ENCODE measurements around the gene KDSR. TPM values are rescaled to one million over a fixed set of nuclear protein-coding genes. Genes with fewer than 3 reads are reported as not detected.

KDSR gene
- total and polyA plus RNA-seq, 2 experiments from 2014 or later = 26.5 to 50.7 TPM

DNA sequence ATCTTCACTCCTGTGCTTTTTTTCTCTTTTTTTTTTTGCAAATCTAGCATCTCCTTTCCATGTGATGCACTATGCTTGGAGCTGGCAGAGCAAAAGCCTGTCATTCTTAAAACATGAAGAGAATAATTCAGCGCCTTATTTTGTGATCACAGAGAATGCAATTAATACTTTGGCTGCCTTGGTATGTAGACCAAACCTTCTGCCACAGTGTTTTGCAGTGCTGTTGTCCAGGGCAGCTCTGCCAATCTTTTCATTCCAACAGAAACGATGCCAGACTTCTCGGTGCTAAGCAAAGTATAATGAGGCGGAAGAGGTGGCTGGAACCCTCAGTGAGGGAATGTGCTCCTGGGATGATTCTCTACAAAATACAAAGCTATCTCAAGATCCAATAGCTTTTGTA lies 73.1 kb downstream of the KDSR start:
- Histone ChIP-seq H4K20me1 (ENCODE audit: insufficient read depth, poor library complexity, severe bottlenecking) (no peaks in the 10 kb centered on the region), H3K4me1 (ENCODE audit: insufficient read depth) (no peaks in the 10 kb centered on the region), H2AFZ (no peak overlapping the region), H3K27ac (no peak overlapping the region), H3K4me2 (no peak overlapping the region), H3K9me2 (replicated peaks; ENCODE audit: insufficient read depth) (no peaks in the 10 kb centered on the region), H3K27me3 (no peaks in the 10 kb centered on the region), H3K4me3 (no peak overlapping the region), H3K79me2 (no peaks in the 10 kb centered on the region), H3K9me3 (ENCODE audit: low read depth) (no peaks in the 10 kb centered on the region), H3K36me3 (replicated peaks; ENCODE audit: insufficient read depth, low read depth) (no peaks in the 10 kb centered on the region)
- DNase-seq (ENCODE audit: low spot score) = no peak
- 95% methylated on average over 4 of the region's 4 CpGs for WGBS (ENCODE audit: low lambda C conversion rate, missing lambda C conversion rate)
- TF ChIP-seq, protein P1, sequence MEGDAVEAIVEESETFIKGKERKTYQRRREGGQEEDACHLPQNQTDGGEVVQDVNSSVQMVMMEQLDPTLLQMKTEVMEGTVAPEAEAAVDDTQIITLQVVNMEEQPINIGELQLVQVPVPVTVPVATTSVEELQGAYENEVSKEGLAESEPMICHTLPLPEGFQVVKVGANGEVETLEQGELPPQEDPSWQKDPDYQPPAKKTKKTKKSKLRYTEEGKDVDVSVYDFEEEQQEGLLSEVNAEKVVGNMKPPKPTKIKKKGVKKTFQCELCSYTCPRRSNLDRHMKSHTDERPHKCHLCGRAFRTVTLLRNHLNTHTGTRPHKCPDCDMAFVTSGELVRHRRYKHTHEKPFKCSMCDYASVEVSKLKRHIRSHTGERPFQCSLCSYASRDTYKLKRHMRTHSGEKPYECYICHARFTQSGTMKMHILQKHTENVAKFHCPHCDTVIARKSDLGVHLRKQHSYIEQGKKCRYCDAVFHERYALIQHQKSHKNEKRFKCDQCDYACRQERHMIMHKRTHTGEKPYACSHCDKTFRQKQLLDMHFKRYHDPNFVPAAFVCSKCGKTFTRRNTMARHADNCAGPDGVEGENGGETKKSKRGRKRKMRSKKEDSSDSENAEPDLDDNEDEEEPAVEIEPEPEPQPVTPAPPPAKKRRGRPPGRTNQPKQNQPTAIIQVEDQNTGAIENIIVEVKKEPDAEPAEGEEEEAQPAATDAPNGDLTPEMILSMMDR (IDR thresholded peaks at IDR 0.05; ENCODE audit: poor library complexity) = no peak
- no peak for TF ChIP-seq EZH2phosphoT487 (IDR thresholded peaks at IDR 0.05; ENCODE audit: low read depth, severe bottlenecking, unreplicated experiment)
- no peak for TF ChIP-seq EZH2 (IDR thresholded peaks at IDR 0.05; ENCODE audit: borderline replicate concordance)

DNA sequence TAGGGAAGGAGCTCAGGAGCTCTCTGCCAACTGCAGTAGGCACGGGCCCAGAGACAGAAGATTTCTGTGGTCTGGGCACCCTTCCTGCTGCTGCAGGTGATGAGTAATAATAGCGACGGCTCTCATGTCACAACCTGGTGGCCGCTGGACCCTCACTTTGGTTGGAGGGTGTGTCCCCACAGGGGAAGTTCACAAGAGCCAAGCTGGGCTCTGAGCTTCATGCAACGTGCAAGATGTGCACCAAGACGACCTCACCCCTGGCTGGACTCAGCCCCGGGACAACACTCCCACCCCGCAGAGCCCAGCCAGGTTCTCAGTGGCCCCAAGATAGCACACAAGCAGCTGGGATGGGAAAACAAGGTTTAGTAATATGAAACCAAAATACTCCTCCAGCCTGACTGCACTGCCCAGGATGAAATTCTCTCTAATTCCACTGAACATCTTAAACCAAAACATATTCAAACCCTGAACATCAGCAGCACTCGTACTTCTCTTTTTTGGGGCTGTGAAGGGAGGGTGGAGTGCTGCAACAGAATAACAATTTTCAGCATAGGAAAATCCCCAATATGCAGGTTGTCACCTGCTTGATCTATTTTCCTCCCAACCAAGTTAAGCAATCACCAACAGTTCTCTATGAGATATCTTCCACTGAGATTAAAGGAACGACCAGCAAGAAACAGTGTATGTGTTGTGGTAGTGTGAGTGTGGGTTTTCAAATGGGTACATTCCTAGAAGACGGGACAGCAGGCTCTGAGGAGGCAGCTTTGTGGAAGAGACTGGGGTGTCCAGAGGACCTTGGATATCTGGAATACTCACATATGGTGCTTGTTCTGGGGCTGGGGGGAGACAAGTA lies 73.9 kb downstream of the KDSR start:
- H3K27ac ChIP-seq = no peak overlapping the region
- H3K27me3 ChIP-seq = no peaks in the 10 kb centered on the region
- no peaks in the 10 kb centered on the region for H3K4me1 ChIP-seq (ENCODE audit: insufficient read depth)
- no peak overlapping the region for H2AFZ ChIP-seq
- no peaks in the 10 kb centered on the region for H4K20me1 ChIP-seq (ENCODE audit: insufficient read depth, poor library complexity, severe bottlenecking)
- WGBS (ENCODE audit: low lambda C conversion rate, missing lambda C conversion rate) = 83% methylated on average over 11 of the region's 11 CpGs
- H3K4me2 ChIP-seq = no peak overlapping the region
- no peak for TF ChIP-seq EZH2phosphoT487 (IDR thresholded peaks at IDR 0.05; ENCODE audit: low read depth, severe bottlenecking, unreplicated experiment)
- TF ChIP-seq, protein P1 (IDR thresholded peaks at IDR 0.05; ENCODE audit: poor library complexity) = no peak
- TF ChIP-seq EZH2 (IDR thresholded peaks at IDR 0.05; ENCODE audit: borderline replicate concordance) = no peak
- no peaks in the 10 kb centered on the region for H3K9me2 ChIP-seq (replicated peaks; ENCODE audit: insufficient read depth)
- no peaks in the 10 kb centered on the region for H3K36me3 ChIP-seq (replicated peaks; ENCODE audit: insufficient read depth, low read depth)
- no peak for DNase-seq (ENCODE audit: low spot score)
- no peak overlapping the region for H3K4me3 ChIP-seq
- H3K79me2 ChIP-seq = no peaks in the 10 kb centered on the region
- no peaks in the 10 kb centered on the region for H3K9me3 ChIP-seq (ENCODE audit: low read depth)

DNA sequence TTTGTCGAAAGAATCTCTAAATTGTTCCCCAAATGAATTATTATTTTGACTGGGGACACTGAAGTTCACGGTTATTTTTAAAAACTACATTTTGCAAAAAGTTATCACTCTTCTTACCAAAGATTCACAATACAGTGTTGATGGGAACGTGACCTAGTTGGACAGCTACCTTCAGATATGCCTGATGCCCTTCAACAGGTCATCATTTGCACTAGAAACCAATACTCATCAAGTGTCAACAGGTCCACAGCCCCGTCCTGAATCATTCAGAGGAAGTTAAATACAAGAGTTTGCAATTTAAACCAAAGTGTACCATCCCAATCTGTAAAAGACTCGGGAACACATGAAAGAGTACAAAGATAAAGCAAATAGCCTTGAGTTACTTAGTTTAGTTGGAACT lies 75.7 kb downstream of the KDSR start:
- Histone ChIP-seq H3K36me3 (replicated peaks; ENCODE audit: insufficient read depth, low read depth) (no peaks in the 10 kb centered on the region), H3K9me2 (replicated peaks; ENCODE audit: insufficient read depth) (no peaks in the 10 kb centered on the region), H3K4me3 (no peak overlapping the region), H3K4me2 (no peak overlapping the region), H3K79me2 (no peaks in the 10 kb centered on the region), H3K4me1 (ENCODE audit: insufficient read depth) (no peaks in the 10 kb centered on the region), H4K20me1 (ENCODE audit: insufficient read depth, poor library complexity, severe bottlenecking) (no peaks in the 10 kb centered on the region), H3K9me3 (ENCODE audit: low read depth) (no peaks in the 10 kb centered on the region), H3K27me3 (no peaks in the 10 kb centered on the region), H2AFZ (no peak overlapping the region), H3K27ac (no peak overlapping the region)
- no peak for TF ChIP-seq EZH2phosphoT487 (IDR thresholded peaks at IDR 0.05; ENCODE audit: low read depth, severe bottlenecking, unreplicated experiment)
- no peak for TF ChIP-seq EZH2 (IDR thresholded peaks at IDR 0.05; ENCODE audit: borderline replicate concordance)
- TF ChIP-seq, protein P1 (IDR thresholded peaks at IDR 0.05; ENCODE audit: poor library complexity) = no peak
- no peak for DNase-seq (ENCODE audit: low spot score)
- WGBS (ENCODE audit: low lambda C conversion rate, missing lambda C conversion rate) = 87% methylated on average over 5 of the region's 5 CpGs
